Spleen (tissue), 7 donors: ENCODE data around the gene RASA3.

Experiments
- POLR2A ChIP-seq, 3 donors: fragments of 450-650 bp; IDR thresholded peaks; one replicate each; pipeline ENCODE4 v1.5.1; 2017; ENCODE audit warnings: antibody characterized with exemption in 3 of 3, mild to moderate bottlenecking in 1 of 3
- TF ChIP-seq, protein P1 (sequence below), 11 experiments: fragments of 200-600 bp in 7 of 11; fragments of 450-650 bp in 4 of 11; sonication (generic) in 4 of 11; IDR thresholded peaks in 8 of 11; conservative IDR thresholded peaks in 3 of 11; 1 replicate in 7 of 11; 2 replicates in 4 of 11; pipeline versions ENCODE4 v1.4.0 to v1.8.0; 2016 to 2021; ENCODE audit warnings: antibody characterized with exemption in 11 of 11, inconsistent platforms in 4 of 11, mild to moderate bottlenecking in 1 of 11
- donor health status: DM: no; HTN: no; CAD: no; lungs with moderate emphysema.
- donor health status: DM: no; HTN: no; CAD: no.
- donor health status: DM: no; HTN: no; CAD: no.

DNA sequence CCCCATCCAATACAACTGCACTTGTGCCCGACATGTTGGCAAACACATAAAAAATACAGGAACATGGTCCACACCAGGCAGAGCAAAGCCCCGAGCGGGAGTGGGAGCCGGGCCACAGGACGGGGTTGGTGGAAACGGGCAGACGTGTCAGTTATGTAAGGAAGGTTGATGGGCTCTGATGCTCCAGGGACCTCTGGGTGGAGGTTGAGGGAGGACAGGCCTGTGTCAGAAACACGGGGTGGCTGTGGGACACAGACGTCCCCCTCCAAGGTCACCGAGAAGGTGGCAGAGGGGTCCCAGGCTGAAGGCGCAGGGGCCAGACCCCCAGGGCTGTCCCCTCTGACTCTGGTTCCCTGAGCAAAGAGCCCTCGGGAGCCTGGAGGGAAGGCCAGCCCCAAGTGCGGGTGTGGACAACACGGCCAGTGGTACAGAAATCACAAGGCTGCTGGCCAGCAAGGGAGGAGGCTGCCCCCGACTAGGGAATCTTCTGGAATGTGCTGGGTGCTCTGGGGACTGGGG, 127.2 kb downstream of the RASA3 start:
- TF ChIP-seq POLR2A (IDR thresholded peaks at IDR 0.05), result no peak
- TF ChIP-seq, protein P1, sequence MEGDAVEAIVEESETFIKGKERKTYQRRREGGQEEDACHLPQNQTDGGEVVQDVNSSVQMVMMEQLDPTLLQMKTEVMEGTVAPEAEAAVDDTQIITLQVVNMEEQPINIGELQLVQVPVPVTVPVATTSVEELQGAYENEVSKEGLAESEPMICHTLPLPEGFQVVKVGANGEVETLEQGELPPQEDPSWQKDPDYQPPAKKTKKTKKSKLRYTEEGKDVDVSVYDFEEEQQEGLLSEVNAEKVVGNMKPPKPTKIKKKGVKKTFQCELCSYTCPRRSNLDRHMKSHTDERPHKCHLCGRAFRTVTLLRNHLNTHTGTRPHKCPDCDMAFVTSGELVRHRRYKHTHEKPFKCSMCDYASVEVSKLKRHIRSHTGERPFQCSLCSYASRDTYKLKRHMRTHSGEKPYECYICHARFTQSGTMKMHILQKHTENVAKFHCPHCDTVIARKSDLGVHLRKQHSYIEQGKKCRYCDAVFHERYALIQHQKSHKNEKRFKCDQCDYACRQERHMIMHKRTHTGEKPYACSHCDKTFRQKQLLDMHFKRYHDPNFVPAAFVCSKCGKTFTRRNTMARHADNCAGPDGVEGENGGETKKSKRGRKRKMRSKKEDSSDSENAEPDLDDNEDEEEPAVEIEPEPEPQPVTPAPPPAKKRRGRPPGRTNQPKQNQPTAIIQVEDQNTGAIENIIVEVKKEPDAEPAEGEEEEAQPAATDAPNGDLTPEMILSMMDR (IDR thresholded peaks at IDR 0.05 in 8 of 11, conservative IDR thresholded peaks at IDR 0.05 in 3 of 11), result no peak
